ENCODE results near the gene JARID2. TPM values are rescaled to one million over a fixed set of nuclear protein-coding genes. Genes with fewer than 3 reads are reported as not detected.
A peak's percentile ranks its signal among the peaks of the same experiment; 100 is the strongest.

JARID2 gene
- total RNA-seq, 1 donor from 2014 or later: 3.8 TPM

DNA sequence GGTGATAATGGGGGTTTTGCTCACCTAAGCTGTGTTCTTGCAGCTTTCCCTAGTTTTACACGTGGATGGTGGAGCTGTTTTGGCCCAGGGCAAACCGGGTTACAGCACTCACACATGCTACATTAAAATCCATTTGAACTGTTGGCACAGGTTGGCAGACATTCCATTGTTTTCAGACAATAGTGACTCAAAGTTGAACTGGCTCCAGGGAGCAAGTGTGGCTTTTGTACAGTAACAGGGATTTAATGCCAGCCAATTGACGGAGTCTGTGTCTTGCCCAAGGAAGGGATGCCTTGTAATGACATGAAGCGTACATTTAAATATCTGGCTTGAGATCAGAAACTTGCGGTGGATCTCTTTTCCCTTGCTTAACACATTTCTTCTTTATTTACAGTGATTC lies 233.9 kb downstream of the JARID2 start:
- ATAC-seq: no peak
- no peak for DNase-seq (ENCODE audit: low spot score)

DNA sequence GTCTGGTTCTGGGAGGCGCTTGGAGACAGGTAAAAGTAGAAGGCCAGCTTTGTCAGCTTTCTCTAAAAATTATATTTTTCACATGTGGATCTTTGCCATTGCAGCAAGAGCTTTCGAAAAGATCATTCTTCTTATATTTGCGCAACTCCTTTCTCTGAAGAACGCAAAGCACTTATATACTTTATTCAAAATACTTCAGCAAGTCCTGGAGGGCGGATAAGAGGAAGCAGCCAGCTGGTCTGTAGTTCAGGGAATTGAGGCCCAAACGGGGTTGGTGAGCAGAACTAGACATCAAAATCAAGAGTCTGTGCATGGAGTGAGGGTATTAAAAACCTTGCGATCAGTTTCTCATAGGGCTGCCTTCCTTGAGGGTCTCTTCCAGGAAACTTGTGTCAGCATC lies 234.7 kb downstream of the JARID2 start:
- no peak for DNase-seq (ENCODE audit: low spot score)
- ATAC-seq: no peak

DNA sequence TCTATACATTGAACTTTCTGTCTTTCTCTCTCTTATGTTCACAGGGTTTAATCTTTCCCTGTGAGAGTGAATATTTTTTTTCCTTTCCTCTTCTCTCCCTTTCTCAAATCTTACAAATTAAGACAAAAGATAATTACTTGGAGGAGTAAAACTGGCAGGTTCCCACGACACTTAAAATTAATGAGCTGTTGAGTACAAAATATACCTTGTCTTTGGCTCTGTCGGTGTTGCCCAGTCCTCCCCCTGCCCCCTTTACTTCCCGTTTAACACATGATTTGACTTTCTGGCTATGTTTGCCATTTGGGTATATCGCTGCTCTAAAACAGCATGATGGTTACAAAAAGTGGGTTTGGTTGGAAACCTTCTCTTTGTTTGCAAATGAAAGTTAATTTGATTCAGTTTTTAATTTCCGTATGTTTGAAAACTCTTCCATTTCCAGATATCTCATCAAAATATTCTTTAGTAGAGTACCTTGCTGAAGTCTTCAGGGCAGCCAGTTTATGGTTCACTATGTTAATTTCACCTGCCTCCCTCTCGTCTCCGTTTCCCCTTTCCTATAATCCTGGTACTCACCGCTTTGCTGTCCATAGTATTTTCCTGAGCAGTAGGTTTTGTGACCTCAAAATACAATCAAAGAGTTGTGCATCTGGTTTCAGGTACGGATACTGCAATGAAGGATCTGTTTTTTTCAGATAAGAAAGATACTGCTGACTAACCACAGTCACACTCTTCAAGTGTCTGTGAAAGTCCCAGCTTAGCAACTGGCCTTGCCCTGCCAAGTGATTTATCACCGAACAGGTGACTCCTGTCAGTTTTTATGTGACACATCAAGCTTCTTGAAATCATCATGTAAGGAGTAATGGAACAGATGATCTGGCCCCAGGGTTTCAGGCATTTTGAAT lies 235.8 kb downstream of the JARID2 start:
- DNase-seq (ENCODE audit: low spot score): no peak
- no peak for ATAC-seq

DNA sequence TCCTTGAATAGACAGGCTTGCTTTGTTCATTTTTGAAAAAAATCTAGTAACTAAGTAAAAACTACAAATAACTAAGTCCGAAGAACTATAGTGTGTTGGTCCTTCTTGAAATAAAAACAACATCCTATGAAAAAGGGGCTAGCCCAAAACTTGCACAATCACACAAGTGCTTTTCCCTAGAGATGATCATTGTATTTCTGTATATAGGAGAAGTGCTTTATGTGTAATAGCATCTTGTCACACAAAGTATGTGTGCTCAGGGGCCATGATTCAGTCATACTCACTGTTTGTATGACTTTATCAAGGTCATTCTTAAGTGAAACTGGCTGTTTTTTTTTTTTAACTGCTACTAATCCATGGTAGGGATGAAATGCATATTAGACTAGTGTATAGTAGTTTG lies 237.2 kb downstream of the JARID2 start:
- DNase-seq (ENCODE audit: low spot score) (no peak), ATAC-seq (no peak)

DNA sequence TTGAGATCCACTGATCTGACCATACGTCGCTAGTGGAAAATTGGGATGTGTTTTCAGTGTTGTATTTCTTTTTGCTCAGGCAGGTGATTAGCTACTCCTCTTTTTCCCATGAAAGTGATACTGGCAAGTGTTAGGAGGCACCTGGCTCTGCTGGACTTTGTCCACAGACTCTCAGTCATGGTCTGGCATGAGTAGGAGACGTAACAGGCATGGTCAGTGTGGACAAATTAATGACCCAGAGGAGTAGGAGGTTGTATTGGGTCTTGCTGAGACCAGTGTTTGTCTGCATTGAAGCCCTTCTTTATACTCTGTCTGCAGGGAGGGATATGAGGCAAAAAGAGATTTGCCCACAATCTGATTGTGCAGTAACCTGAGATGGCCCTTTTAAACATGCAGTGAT lies 238.3 kb downstream of the JARID2 start:
- peak; percentile 79 for ATAC-seq
- no peak for DNase-seq (ENCODE audit: low spot score)

DNA sequence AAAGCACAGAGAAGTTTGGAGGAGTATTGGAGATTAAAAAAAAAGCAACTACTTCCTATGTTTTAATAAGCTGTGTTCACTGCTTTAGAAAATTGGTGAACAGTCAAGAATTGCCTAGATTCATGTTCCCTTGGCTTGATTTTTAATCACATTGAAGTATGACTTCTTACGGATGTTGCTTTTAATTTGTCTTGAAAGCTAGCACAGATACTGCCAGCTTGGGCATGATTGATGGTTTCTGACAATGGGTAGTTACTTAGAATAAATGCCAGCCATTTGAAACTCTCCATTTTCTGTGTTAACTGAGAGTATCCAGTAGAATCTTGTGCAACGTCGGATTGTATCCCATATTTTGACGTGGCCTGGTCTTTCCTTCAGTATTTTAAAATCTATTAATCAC lies 239.0 kb downstream of the JARID2 start:
- DNase-seq (ENCODE audit: low spot score) (no peak), ATAC-seq (no peak)

DNA sequence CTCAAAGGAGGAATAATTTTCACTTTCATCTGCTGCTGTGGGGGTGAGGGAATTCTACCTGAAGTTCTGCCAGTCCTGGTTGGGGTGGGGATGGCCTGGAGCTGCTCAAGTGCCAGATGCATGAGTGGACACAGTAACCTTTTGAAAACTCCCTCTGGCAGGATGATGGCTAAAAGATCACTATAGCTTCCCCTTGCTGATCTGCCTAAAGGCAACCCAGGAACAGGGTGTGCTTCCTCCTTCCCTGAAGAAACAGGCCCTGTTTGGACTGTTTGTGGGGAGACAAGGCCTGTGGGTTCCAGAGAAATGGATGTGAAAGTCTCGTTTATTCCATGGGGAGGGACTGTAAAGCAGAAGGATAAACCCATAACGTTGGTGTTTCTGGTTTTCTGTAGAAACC lies 240.1 kb downstream of the JARID2 start:
- DNase-seq (ENCODE audit: low spot score) (no peak), ATAC-seq (no peak)

DNA sequence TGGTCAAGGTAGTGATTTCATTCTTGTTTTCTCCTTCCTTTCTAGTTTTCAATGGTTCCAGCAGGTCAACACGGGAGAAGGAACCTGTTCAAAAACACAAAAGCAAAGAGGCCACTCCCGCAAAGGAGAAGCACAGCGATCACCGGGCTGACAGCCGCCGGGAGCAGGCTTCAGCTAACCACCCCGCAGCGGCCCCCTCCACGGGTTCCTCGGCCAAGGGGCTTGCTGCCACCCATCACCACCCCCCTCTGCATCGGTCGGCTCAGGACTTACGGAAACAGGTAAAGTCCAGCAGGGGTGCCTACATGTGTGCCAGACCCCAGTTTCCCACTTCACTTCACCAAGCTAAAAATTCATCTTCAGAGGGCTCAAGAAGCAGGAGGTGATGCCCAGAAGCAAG lies 241.4 kb downstream of the JARID2 start:
- ATAC-seq: no peak
- no peak for DNase-seq (ENCODE audit: low spot score)

DNA sequence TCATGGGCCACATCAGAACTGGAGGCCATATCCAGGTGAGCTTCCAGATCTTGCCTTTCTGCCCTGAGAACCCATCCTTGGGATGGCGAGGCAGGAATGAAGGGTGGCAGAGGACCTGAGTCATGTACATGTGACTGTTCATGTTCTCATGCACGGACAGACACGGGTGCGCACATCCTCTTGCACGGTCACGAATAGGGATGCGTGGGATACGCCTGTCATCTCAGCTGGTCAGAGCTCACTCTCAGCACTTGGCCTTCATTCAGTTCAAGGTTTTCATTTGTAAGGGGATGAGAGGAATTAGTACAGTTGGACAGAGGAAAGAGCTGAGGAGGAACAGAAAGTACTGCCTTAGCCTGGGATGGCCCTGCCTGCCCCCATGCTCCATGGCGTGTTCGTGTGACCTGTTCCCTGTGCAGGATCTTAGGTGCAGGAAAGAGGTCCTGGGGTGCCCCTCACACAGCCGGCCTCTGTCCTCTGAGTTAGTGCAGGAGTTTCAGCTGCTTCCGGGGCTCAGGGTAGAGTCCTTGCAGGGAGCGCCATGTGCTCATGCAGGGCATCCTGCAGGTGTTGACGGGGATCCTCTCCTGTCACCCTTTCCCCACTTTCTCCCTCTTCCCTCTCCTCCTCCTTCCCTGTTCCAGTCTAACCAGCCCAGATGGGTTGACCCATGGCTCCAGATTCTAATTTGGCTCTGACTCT lies 243.5 kb downstream of the JARID2 start:
- DNase-seq (ENCODE audit: low spot score) (no peak), ATAC-seq (no peak)

DNA sequence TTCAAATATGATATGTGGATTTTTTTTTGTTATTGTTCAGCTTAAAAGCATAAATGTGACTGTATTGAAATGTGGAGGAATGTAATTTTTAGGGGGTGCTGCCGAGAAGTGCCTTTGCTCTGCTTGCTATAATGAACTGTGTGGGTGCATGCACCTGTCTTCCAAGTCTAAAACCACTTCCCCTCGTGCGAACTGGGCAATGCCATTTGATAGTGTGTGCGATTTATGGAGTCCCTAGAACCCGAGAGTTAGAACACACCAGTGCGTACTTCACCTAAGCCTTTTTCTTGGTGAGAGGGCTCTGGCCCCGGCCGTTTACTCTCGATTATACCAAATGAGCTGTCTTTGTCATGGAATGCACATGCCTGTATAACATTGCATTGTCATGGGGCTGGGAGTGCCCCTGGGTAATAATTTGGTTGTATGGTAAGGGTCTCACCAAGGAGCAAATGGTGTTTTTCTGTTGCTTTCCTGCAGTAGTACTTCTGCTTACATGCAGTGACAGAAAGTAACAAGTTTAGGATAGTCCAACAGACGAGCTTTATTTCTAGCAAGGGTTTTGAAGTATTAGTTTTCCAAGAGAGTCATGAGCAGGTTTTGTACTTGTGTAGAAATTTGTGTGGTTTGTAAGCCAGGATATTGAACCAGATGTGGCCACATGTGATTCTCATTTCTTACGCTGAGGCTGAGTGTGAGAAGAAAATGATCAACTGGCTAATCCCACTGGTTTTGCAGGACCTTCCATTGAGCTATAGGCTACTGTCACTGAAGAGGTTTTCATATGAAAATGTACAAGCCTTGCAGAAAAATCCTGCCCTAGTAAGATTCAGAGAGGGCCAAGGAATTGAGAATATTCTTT lies 244.6 kb downstream of the JARID2 start:
- no peak for DNase-seq (ENCODE audit: low spot score)

DNA sequence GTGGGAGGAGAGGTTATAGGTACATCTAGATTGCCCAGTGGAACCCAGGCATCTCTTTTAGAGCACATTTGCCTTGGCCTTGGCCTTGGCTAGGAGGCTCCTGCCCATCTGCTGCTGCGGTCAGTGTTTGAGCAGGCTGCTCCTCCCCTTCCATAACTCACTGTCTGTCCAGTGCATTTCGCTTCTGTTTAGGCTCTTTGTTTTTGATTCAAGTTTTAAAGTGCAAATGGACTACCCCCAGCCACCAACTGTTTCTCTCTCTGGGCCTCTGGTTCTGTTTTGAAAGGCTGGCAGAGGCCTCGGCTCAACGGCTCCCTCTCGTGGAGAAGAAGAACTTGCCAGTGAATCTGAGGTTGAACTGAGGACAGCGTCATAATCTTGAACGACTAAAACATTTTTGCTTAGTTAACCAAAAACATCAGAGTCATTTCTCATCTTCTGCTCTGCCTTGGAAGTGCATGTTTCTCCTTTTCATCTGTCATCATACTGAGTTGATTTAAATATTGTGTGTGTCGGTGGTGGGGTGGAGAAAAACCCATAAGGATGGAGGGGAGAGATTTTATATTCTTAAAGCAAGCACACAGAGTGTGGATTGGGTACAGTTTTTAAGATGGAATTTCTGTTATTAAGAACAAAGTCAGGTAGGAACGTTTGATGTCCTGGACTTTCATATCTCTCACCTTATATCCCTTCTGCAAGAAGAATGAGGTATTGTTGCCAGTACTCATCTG lies 245.6 kb downstream of the JARID2 start:
- peak; percentile 72 for DNase-seq (ENCODE audit: low spot score)
- peak; percentile 97 for ATAC-seq

More for the DNA sequence above, 244.6 kb downstream of the JARID2 start:
- ATAC-seq: no peak

DNA sequence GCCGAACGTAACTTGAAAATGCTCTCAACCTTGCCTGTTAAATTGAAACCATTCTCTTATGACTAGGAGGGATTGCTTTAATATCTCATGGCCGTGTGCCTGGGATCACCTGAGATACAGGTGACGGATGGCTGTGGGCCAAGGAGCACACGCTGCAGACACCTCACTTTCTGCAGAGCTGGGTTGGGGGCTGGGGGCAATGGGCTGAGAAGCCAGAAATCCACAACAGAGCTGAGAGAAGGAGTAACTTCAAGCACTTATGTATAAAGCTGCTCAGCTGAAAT lies 246.1 kb downstream of the JARID2 start:
- DNase-seq (ENCODE audit: low spot score): no peak
- ATAC-seq: no peak

DNA sequence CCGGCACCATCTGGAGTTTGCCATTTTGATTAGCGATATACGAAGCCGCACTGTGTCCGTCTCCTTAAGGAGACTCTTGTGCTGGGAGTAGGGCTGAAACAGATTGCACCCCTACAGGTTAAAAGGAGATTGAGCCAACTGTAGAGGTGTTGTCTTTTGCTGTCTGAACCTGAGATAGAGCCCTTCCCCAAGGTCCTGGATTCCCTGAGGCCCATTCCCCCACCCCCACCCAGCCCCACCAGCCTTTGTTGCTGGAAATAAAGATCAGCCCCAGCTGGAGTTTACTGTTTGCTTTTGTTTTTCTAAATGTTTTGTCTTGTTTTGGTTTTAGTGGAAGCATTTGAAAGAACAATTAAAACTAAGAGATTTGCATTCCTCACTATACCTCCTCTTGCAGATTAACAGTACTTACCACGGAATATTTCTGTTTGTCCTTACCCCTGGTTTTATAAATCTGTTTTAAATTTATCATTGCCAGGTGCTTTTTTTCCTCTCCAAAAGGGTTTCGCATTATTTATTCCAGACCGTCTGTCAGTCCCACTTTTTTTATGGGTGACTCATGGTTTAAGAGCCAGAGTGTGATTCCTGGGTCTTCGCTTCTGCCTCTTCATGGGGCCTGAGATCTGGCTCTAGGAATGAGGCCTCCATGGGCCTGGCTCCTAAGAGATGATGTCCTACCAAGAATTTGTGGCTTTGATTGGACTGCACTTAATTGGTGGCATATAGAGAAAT lies 247.7 kb downstream of the JARID2 start:
- ATAC-seq (no peak), DNase-seq (ENCODE audit: low spot score) (no peak)

DNA sequence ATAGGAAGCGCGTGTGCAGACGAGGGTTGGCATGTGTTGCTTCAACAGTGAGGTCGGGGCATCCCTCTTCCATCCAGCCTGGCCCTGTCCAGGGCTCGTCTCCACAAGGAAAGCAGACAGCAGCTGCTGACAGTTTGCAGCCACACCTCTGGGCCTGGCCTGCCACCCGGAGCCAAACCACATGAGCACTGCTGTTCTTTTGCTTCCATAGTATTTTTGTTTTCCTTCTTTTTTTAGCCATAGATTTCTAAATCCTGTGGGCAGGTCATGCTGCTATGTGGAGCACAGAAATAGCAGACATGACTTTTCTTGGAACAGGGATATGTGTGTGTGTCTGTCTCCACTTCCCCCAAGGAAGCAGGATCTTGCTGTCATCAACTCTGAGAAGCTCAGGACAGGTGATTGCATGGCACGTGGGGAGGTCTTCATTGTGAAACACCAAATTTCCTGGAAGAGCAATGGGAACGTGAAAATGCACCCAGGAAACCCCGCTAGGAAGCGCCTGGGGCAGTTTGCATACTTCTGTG lies 249.6 kb downstream of the JARID2 start:
- DNase-seq (ENCODE audit: low spot score) (no peak), ATAC-seq (no peak)

DNA sequence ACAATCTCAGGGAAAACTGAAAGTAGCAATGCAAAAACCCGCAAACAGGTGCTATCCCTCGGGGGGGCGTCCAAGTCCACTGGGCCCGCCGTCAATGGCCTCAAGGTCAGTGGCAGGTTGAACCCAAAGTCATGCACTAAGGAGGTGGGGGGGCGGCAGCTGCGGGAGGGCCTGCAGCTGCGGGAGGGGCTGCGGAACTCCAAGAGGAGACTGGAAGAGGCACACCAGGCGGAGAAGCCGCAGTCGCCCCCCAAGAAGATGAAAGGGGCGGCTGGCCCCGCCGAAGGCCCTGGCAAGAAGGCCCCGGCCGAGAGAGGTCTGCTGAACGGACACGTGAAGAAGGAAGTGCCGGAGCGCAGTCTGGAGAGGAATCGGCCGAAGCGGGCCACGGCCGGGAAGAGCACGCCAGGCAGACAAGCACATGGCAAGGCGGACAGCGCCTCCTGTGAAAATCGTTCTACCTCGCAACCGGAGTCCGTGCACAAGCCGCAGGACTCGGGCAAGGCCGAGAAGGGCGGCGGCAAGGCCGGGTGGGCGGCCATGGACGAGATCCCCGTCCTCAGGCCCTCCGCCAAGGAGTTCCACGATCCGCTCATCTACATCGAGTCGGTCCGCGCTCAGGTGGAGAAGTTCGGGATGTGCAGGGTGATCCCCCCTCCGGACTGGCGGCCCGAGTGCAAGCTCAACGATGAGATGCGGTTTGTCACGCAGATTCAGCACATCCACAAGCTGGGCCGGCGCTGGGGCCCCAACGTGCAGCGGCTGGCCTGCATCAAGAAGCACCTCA lies 250.7 kb downstream of the JARID2 start:
- ATAC-seq (no peak), DNase-seq (ENCODE audit: low spot score) (peak; percentile 39)

DNA sequence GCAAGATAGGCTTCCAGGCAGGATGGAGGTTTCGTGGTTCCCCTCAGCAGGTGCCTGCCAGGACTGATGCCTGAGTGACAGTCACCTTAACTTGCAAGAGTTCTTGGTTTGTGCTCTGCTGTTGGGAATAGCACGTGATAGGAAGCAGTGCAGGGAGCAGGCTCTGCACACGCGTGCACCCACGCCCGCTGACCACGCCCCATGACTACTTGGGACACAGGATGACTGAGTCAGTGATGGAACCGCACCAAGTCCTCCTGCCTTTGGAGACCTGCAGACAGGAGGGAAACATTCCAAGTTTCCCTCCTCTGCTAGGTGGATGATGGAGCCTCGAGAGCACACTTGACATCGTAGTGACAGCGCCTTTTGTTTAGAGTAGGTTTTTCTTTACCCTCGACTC lies 252.8 kb downstream of the JARID2 start:
- DNase-seq (ENCODE audit: low spot score) (no peak), ATAC-seq (no peak)

DNA sequence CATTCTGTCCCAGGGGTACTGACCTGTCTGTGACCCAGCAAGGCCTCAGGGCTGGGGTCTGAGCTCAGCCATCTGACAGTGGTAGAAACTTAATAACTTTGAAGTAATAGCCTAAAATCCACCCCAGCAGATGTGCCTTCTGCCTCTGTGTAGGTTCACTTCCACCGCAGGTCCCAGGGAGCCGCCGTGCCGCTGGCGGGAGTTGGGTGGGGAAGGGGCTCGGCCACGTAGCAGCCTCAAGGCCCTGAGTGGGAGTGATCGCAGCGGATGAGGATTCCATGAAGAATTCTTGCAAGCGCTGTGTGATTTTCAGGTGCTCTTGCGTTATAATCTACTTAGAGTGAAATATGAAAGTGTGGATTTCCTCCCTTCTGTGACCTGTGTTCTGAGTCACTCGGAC lies 253.3 kb downstream of the JARID2 start:
- no peak for DNase-seq (ENCODE audit: low spot score)
- no peak for ATAC-seq

DNA sequence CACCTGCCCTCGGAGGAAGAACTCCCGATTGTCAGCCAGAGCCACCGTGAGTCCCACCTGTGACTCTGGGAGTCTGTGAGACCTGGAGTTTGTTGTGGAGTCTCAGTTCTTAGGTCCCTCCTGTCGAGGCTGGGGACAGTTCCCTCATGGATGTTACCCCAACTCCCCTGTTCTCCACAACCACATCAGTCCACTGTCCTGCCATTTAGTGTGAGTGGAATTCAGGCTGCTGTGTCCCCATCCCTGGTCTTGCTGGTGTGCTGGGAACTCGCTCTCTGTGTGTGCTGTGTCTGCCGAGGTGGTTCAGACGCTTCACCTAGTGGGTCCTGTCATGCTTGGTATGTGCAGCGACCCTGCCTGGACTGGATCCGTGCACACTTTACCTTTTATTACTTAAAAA lies 253.7 kb downstream of the JARID2 start:
- DNase-seq (ENCODE audit: low spot score) (no peak), ATAC-seq (no peak)

DNA sequence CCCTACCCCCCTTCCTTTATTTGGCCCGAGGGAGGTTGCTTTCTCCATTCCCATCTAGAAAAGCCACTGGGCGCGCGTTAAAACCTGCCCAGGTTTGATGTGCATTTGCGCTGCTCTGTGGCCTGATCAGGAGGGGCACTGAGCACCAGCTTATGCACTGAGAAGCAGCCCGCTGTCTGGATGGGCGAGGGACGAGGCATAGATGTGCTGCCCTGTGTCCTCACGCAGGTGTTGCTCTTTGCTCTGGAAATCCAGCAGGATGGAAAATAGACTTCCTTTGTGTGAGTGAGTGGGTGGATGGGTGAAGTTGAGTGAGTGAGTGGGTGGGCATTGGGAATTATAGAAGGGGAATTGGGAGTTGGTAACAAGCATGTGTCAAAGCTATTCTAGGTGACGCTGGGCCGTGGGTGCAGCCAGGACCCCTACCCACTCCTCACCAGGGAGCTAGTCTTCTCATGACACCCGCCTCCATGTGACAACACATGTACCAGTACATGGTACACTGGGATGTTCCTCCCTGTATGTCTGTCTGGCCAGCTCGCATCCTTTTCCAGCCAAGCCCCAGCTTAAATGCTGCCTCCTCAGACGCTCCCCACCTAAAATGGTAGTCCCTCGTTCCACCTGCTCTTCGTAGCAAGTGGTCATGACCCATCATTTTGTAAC lies 254.3 kb downstream of the JARID2 start:
- ATAC-seq (no peak), DNase-seq (ENCODE audit: low spot score) (no peak)

Measured in left lobe of liver (tissue), 2 donors.